HepG2 (cell line): ENCODE measurements around the gene IL12A. TPM values are rescaled to one million over a fixed set of nuclear protein-coding genes. Genes with fewer than 3 reads are reported as not detected.

Source experiments
- CCDC6 ChIP-seq: sonication (generic); formaldehyde crosslinking; IDR thresholded peaks from 2 replicates; pipeline ENCODE4 v1.8.1; 2022; ENCODE audit warnings: mild to moderate bottlenecking, missing genetic modification reagents, moderate library complexity
- EED ChIP-seq: sonication (generic); formaldehyde crosslinking; IDR thresholded peaks from 2 replicates; pipeline ENCODE4 v1.5.0; 2020; ENCODE audit warnings: mild to moderate bottlenecking, missing genetic modification reagents
- GABPA ChIP-seq, 2 experiments: IDR thresholded peaks; 2 replicates each; pipeline ENCODE4 v1.6.1; 2011 to 2016; ENCODE audit warnings: low read depth in 2 of 2, low read length in 1 of 2, missing biosample characterization in 1 of 2, missing genetic modification characterization in 1 of 2
- GLMP ChIP-seq: sonication (generic); formaldehyde crosslinking; IDR thresholded peaks from 2 replicates; pipeline ENCODE4 v1.9.0; 2021; ENCODE audit warnings: missing genetic modification reagents, mild to moderate bottlenecking, borderline replicate concordance
- HNRNPL ChIP-seq: fragments of 200-400 bp; formaldehyde crosslinking; IDR thresholded peaks from 2 replicates; pipeline ENCODE4 v1.6.1; 2017; ENCODE audit warnings: mild to moderate bottlenecking, low read depth, low read length
- HNRNPLL ChIP-seq: fragments of 200-400 bp; formaldehyde crosslinking; IDR thresholded peaks from 2 replicates; pipeline ENCODE4 v1.6.1; 2017; ENCODE audit warnings: mild to moderate bottlenecking, low read depth, low read length; ENCODE audit not compliant: poor library complexity, severe bottlenecking
- KIAA2018 ChIP-seq: sonication (generic); formaldehyde crosslinking; IDR thresholded peaks from 2 replicates; pipeline ENCODE4 v1.5.0; 2020; ENCODE audit warnings: mild to moderate bottlenecking, missing genetic modification reagents, borderline replicate concordance
- LRRFIP1 ChIP-seq: sonication (generic); formaldehyde crosslinking; conservative IDR thresholded peaks from 2 replicates; pipeline ENCODE4 v1.4.0; 2020; ENCODE audit warnings: missing genetic modification reagents
- MEIS2 ChIP-seq: sonication (generic); formaldehyde crosslinking; IDR thresholded peaks from 2 replicates; pipeline ENCODE4 v1.9.0; 2021; ENCODE audit warnings: mild to moderate bottlenecking, missing genetic modification reagents
- RELA ChIP-seq: sonication (generic); formaldehyde crosslinking; IDR thresholded peaks from 2 replicates; pipeline ENCODE4 v1.4.0; 2020; ENCODE audit warnings: missing genetic modification reagents
- YEATS2 ChIP-seq: sonication (generic); formaldehyde crosslinking; IDR thresholded peaks from 2 replicates; pipeline ENCODE4 v1.4.0; 2020; ENCODE audit warnings: missing genetic modification reagents, borderline replicate concordance
- ZNF280D ChIP-seq: sonication (generic); formaldehyde crosslinking; IDR thresholded peaks from 2 replicates; pipeline ENCODE4 v1.5.1; 2020; ENCODE audit warnings: mild to moderate bottlenecking, missing genetic modification reagents
- ZNF557 ChIP-seq: sonication (generic); formaldehyde crosslinking; IDR thresholded peaks from 2 replicates; pipeline ENCODE4 v1.4.0; 2020; ENCODE audit warnings: missing genetic modification reagents
- ZNF619 ChIP-seq: sonication (generic); formaldehyde crosslinking; IDR thresholded peaks from 2 replicates; pipeline ENCODE4 v1.4.0; 2020; ENCODE audit warnings: mild to moderate bottlenecking, missing genetic modification reagents
- polyA plus RNA-seq, 8 experiments: library from polyadenylated mRNA; depleted of rRNA in 3 of 8; stranded (reverse) in 7 of 8; unstranded in 1 of 8; fragments of >200 nt; fragmentation: Illumina TruSeq in 4 of 8; extraction: Trizol in 4 of 8; gene quantifications; 2 replicates each; pipeline versions ENCODE4 v1.2.1 to v1.2.3, GENCODE V29; 2011 to 2016; ENCODE audit warnings: low read depth in 4 of 8, missing spikeins in 1 of 8, mixed read lengths in 1 of 8; ENCODE audit not compliant: insufficient read depth in 1 of 8
- total RNA-seq, 5 experiments: library from RNA; depleted of rRNA; stranded (reverse); fragments of >200 nt; fragmentation: Illumina TruSeq; extraction: Trizol; gene quantifications; 2 replicates each; pipeline ENCODE4 v1.2.3, GENCODE V29; 2016; ENCODE audit warnings: low read depth in 1 of 5

IL12A gene
- total and polyA plus RNA-seq, 2 of the 13 experiments (the other 11 are each of a cell fraction or from before 2014, with no cell fraction given) = 0.36 to 1.1 TPM

- no peak for TF ChIP-seq MEIS2 (CRISPR knock-in tag)
- TF ChIP-seq LRRFIP1 (CRISPR knock-in tag) = no peak
- no peak for TF ChIP-seq YEATS2 (CRISPR knock-in tag)
- no peak for TF ChIP-seq CCDC6 (CRISPR knock-in tag)
- TF ChIP-seq GLMP (CRISPR knock-in tag) = no peak
- TF ChIP-seq ZNF557 (CRISPR knock-in tag) = no peak
- TF ChIP-seq HNRNPL = no peak
- TF ChIP-seq RELA = no peak
- no peak for TF ChIP-seq ZNF280D (CRISPR knock-in tag)
- TF ChIP-seq KIAA2018 = no peak
- no peak for TF ChIP-seq EED (CRISPR knock-in tag)
- peak; percentile 80 for TF ChIP-seq HNRNPLL
- no peak for TF ChIP-seq ZNF619 (CRISPR knock-in tag)
- no peak for TF ChIP-seq GABPA (IDR thresholded peaks at IDR 0.05; ENCODE audit: low read depth, low read length)
- no peak for TF ChIP-seq GABPA (CRISPR knock-in tag; IDR thresholded peaks at IDR 0.05; ENCODE audit: low read depth)
These were observed at the start of gene IL12A (continued) for GRCh38 chr3:159988617-159989271.
